ENCODE measurements around the gene CHIC2.
A peak's percentile ranks its signal among the peaks of the same experiment; 100 is the strongest.
"Not testable (repeated sequence)": the region's sequence is repeated elsewhere in the genome, so short reads cannot be mapped to it uniquely, and the experiment has no call there.

Gene CHIC2

DNA sequence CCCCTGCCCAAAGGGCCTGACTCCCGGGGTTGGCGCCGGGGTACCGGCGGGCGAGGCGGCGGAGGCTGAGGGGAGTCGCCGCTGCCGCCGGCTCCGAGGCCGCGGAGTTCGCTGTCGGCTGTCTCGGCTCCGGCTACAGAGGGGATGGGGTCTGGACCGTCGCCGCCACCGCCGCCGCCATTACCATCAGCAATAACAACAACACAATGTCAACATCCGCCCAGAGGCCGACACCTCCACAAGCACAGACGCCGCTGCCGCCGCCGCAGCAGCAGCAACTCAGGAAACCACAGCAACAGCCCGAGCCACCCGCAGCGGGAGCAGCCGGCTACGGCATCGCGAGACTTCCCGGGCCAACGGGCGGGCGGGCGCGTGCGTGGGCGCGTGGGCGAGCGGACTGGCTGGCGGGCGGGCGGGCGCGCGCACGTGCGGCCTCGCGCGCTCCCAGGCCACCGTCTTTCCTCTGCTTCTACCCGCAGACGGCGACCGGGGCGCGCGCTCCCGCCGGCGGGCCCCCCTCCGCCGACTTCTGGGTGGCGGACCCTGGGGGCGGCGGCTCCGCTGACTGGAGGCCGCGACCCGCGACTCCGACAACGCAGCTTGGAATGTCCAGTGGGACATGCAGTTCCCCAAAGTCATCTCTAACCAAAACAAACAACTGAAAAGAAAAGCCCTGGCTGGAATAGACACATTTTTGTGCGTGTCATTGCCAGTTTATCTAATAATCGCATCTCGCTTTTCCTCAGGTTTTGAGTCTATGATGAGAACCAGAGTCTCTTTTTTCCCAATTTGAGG is at the start of gene CHIC2:
CHIC2 (minus strand) TSS at position 289 of the 795 bp plus-strand sequence. CDS start 305 bp downstream, outside the sequence.
- peak; percentile 98 for DNase-seq

DNA sequence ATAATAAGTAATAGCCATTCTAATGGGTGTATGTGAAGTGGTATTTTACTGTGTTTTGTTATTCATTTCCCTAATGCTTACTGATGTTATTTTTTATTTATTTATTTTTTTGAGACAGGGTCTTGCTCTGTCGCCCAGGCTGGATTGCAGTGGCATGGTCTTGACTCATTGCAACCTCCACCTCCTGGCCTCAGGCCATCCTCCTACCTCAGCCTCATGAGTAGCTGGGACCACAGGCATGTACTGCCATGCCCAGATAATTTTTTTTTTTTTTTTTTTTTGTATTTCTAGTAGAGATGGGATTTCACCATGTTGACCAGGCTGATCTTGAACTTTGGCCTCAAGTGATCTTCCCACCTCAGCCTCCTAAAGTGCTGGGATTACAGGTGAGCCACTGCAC is 48.8 kb upstream of the CHIC2 start:
- DNase-seq: not testable (repeated sequence)

DNA sequence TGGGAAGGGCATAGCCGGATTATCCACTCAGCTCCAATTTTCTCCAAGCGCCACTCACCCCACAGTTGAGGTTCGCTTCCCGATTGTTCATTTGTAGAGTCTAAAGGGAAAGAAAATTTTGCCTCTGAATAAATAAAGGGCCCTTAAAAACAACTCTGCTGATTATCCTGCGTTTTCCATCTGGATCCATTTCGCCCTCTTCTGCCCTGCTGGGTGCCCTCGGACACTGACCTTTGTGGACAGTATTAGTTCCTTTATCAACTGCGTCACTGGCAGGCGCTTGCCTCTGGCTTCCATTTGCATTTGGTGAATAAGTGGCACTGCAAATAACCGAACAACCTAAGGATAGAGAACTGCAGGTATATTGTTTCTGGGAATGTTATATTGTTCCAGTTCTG is 45.6 kb upstream of the CHIC2 start:
- no peak for DNase-seq

DNA sequence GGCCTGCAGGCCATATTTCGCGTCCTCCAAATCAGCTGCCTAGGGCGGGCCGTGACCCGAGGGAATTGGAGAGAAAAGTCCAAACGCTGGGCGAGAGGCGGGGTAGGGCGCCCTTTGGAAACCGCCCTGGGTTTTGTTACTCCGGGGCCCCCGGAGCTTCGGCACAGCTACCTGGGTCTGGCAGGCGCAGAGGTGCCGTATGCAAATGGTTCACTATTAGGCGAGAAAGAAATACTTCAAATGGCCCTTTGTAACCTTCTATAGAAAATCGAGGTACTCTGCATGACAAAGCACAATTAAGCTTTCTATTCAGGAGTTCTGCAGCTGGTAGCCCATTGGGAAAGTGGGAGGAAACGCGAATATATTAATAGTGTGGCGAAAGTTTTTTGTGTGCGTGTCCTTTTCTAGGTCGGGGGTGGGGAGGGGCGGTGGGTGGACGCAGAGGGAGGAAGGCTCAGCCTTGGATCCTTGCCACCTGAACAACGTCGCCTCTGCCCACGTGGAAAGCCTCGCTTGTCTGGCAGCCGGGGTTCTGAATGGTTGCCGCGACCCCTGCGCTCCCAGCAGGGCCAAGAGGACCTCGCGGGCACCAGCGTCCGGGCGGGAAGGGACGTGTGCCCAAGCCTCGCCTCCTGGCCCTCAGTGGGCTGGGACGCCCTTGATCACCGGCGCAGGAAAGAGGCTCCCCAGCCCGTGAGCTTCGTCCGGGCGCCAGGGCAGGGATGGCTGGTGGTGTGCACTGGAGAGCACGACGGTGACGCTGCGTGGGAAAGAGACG is 45.0 kb upstream of the CHIC2 start:
- no peak for DNase-seq

DNA sequence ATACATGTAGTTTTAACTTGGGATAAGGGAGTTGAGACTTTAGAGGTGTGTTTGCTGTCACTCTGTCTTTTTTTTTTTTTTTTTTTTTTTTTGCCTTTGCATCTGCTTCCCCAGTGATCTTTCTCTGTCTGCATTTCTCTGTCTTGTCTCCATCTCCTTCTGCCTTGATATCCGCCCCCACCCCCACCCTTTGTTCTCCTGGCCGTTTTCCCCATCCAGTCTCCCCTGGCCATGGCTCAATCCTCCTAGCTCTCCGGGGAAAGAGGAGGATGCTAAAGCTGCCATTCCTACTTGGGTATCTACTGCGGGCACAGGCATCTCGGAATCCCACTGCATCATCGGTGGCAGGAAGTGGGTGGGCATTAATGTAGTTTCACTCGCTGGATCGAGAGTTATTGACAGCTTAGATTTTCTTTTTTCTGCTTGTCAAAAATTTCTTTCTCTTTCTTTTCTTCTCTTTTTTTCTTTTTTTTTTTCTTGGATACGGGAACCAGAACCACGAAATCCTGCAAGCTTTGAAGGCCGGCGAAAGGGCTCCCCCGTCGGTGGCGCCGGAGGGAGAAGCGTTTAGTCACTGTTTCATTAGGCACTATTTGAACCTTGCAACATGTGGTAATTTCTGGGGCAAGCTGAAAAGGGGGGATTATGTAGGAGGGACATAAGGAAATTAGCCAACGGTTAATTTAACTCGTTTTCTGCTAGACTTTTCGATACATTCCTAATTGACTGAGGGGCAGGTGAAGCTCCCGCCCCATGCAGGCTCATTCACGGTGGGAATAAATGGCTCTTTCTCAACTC is 43.7 kb upstream of the CHIC2 start:
- no peak for DNase-seq

DNA sequence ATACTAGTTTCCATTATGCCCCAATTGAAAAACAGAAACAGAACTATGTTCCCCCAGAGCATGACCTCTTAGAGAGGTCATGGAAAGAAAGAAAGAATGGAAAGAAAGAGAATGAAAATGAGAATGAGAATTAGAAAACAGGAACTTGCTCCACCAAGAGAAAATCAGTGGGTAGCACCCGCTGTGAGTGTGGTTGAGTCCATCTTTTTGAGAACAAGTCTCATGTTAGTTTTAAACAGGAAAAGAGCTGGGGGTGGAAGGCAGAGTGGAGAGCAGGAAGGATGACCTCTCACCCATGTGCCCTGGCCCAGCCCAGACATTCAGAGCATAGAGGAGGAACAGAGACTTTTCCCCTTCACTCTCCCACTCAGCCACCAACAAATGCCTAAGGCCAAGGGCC is 40.5 kb upstream of the CHIC2 start:
- no peak for DNase-seq

DNA sequence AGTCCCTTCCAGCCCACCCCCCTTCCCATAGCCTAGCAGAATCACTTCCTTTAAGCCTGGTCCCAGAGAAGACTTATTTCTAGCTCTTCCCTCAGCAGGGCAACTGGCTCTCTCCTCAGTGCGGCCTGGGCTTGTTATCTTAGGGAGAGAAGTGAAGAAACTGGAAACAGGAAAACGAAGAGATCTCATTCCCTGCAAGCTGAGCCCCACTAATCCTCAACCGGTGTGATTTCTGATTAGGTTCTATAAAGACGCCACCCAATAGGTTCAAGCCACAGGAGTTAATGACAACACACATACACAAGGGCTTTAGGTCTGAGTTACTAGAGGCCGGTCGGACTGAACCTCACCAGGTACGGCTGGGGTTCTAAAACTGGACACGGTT is 38.8 kb upstream of the CHIC2 start:
- no peak for DNase-seq

DNA sequence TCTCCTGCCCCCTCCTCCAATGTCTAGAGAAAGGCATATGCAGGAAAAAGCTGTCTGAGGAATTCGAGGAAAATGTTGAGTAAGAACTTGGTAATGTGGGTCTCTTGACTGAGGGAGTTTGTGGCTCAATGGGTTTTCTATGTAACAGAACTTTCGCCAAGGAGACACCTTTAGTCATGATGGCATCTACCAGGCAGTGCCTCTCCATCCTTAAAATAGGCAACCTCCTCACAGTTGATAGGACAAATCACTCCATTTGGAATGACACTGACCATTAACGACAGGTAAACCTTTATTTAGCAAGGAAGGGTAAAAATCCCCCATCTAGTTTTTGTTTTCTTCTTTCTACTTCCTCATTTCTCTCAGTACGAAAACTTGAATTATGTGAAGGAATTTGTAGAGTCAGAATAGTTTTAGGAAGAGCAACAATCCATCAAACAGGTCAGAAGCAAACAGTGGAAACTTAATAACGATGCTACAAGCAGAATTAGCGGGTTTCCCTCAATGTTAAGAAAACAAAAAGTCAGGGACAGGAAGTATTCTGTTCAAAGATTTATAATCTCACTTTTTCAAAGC is 38.2 kb upstream of the CHIC2 start:
- DNase-seq: no peak

DNA sequence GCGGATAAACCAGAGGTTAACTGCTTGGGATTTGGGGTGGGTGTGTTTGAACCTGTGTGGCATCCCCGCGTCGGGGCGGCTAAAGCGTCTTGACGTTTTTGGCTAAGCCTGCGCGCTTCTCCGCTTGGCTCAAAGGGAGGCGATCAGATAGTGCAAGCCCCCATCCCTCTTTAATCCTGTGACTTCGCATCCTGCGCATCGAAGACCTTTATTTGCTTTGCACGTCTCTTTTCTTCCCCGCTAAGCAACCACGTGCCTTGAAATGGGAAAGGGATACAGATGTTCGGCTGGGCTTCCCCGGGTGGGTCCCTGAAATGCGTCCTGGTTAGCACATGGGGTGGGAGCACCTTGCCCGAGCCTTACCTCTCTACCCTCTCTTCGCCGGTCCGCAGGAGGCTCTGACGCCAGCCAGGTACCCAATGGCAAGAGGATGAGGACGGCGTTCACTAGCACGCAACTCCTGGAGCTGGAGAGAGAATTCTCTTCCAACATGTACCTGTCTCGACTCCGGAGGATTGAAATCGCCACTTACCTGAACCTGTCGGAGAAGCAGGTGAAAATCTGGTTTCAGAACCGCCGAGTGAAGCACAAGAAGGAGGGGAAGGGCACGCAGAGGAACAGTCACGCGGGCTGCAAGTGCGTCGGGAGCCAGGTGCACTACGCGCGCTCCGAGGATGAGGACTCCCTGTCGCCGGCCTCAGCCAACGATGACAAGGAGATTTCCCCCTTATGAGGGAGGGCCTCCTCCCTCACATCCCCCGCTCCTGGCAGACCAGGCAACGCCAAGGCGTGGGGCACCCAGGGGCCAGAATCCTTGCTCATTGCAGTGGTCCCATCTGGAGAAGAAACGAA is 37.0 kb upstream of the CHIC2 start:
- DNase-seq: no peak

DNA sequence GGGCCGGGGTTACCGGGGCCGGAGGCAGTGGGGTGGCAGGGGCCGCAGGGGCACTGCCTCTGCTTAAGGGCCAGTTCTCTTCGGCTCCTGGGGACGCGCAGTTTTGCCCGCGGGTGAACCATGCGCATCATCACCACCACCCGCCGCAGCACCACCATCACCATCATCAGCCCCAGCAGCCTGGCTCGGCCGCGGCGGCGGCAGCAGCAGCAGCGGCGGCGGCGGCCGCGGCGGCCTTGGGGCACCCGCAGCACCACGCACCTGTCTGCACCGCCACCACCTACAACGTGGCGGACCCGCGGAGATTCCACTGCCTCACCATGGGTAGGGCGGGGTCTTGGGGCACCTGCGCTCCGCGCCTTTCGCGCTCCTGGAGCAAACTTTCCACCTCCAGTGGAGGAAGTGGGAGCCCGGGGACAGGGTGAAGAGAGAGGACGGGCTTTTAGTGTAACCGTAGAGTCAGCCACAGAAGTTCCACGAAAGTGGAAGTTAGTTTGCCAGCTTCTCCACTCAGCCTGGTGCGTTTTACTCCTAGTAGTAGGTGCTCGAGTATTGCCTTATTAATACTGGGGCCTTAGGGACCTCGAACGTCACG is 36.3 kb upstream of the CHIC2 start:
- peak; percentile 42 for DNase-seq

DNA sequence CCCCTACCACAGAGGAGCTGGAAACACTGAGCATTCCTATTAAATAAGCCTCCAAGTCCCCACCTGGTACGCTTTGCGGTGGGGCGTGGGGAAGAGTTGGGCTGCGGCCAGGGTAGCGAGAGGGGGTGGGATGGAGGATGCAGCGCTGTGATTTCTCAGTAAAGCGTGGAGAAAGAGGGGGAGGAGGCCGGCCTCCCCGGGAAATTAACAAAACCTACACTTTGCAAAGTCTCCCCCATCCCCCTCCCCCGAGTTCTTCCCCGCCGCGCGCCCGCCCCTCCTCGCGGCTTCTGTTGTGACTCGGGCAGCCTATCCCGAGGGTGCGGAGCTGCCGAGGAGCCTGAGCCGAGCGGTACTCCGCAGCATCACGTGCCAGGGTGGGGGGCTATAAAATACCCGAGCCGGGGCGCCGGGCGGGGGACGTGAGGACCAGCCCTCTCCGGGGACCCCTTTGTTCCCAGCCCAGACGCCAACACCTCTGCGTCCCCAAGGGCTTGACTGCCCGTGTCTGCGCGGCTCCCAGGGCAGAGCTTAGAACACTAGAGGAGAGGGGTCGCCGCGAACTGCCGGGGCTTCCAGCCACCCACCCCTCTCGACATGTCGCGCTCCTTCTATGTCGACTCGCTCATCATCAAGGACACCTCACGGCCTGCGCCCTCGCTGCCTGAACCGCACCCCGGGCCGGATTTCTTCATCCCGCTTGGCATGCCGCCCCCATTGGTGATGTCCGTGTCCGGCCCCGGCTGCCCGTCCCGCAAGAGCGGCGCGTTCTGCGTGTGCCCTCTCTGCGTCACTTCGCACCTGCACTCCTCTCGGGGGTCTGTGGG is 35.6 kb upstream of the CHIC2 start, which contains the start of gene GSX2:
GSX2 (plus strand) TSS at position 416 of the 827 bp plus-strand sequence; CDS start at position 598, 182 bp downstream.
- no peak for DNase-seq

DNA sequence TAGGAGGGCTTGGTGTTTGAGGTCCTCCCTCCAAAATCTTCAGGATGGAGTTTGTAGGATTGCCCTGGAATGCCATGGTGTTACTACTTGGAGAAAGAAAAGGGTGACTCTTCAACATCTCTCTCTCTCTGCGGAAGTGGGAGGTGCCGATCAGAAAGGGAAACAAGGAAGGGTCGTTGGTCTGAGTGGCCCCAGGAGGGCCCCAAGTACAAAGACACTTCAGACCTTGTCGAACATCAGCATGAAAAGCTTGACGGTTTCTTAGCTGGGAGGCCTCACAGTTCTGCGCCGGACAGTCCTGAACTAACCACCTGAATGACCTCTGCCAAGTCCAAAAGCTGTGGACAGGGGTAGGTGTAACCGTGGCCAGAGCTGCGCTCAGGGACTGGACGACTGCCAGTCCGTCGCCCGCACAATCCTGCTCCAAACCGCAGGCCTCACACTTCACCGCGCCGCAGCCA is 34.9 kb upstream of the CHIC2 start:
- DNase-seq: no peak

DNA sequence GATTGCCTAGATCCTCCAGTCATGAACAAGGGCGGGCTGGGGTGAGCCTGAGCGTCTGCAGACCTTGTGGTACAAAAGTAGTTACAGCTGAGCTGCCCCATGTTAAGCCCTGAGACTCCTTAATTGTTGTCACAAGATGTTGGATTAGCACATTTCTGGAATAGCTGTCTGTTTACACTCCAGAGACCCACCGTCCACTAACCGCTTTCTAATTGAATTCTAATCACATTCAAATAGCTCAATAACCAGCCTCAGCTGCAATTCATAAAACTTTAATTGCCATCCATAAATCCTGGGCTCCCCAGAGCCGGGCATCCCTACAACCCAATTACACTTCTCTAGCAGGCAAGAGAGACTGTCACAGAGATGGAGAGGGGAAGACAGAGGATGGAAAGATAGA is 34.0 kb upstream of the CHIC2 start:
- no peak for DNase-seq

DNA sequence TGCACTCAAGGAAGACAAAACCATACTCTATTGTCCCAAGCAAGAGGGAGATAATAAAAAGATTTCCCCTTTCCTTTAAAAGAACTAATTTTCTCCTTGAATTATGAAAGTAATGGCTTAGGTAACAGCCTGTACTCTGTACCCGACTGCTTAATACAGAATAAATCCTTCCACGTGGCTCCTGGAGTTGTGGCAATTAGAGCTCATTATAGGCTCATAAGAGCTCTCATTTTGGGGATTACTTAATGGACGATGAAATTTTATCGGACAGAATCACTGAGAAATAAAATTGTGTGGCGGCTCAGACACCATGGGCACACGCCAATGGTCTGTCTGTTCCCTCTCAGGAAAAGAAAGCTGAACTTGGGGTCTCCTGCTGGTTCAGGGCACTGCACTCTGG is 32.7 kb upstream of the CHIC2 start:
- no peak for DNase-seq

DNA sequence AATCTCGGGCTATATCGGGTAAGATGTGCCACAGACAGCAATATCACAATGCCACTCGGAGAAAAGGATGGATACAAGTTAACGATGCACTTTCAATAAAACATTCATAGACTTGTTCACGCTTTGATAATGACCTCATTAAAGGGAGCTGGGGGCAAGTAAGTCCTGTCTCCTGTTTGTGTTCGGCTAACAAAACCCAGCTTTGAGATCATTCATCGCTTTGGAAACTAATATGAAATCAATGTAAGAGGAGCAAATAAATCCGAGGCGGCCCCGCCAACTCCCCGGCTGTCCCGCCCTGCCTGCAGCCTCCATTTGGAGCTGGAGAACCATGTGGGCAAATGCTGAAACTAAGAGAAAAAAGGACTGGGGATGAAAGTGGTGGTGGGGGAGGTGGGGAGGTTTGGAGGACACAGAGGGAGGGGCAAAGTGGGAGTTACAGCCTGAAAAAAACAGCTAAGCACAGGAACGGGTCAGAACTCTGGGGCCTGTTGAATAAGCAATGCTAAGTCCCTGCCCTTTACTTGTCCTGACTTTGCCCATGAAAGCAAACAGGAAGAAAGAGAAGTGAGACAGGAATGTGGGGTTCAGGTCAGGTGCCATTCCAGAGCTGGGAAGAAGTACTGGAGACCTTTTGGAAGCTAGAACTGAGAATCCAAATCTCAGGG is 32.0 kb upstream of the CHIC2 start:
- no peak for DNase-seq

DNA sequence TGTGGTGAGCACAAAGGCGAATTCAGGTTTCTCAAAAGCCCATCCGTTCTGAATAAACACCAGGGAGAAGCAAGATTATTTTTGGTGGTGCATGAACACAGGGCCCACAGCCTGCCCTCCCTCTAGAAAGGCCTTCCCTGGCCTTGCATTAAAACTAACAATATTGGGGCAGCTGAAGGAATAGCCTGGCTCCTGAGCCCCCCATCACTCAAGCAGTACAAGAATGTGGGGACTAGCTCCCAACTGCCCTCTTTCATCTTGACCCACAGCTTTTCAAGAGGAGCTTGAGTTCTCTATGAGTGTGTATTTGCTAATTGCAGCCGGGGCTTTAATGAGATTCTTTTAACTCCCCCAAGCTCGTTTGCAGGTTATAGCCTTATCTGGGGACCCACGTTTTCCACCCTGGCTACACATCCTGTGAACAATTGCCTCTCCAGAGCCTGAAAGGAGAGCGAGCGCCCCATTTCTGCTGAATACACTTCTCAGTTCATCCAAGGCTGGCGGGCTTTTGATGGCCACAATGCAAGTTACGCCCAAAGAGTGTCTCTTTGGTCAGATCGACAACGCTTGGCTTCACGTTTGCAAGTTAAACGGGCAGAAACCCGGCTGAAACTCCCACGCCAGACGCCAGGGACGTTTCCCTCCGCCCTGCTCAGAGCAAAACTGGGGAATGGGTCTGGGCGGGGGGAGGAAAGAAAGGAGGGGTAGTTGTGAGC is 30.9 kb upstream of the CHIC2 start:
- DNase-seq: no peak

DNA sequence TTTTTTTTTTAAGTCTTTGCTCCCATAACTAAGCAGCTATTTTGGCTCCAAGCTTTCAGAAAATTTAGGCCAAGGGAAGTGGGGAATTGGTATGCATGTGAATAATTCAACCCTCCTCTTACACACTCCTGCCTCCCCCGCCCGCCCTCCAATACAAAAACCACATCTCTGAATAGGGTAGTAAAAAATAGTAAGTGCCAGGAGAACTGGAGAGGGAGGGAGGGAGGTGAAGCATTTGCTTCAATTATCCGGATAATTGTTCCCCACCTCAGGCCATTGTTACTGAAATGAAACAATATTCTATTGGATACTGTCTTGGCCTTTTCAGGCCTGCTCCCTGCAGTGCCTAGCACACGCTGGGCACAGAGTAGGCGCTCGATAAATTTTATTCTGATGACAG is 30.0 kb upstream of the CHIC2 start:
- DNase-seq: no peak

DNA sequence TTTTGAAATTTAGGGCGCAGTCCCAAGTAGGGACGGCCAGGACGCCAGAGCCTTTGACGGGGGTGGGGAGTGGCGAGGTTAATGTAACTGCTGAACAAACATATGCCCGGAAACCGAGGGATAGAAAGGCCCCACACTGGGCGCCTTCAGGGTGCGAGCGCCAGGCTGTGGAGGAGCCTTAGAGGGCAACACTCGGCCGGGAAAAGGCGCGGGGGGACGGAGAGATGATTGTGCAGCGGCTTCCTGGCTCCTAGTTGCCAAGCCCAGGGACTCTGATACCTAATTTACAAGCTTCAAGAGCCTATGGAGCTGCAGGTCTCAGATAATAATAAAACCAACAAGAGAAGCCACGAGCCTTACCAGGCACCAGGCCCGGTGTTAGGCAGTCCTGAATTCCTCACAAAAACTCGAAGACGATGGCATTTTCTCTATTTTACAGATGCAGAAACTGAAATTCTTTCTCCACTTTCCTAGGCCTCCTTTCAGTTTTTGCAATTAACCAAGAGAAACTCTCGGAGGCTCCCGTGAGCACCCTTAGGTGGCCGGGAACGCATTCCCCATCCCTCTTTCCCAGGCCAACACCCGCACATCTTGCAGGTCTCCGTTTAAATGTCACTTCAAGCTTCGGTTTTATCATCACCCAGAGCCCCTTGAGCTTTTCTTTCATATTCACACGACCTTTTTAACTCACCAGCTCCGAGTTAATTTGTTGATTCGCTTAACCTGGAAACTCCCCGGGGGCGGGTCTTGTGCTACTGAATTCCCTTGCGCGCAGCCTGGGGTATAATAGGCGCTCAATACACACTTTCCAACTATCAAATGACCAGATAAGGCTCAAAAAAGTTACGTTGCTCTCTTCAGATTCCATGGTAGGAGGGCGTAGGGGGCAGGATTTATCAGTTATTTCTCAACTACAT is 29.2 kb upstream of the CHIC2 start:
- no peak for DNase-seq
